K562 (cell line): ENCODE data around the gene ADORA2A. TPM values are rescaled to one million over a fixed set of nuclear protein-coding genes. Genes with fewer than 3 reads are reported as not detected.

Experiments used
- ATAC-seq: fragments of 200-7000 bp; cut with Tn5 transposase; 3 replicates; pipeline ENCODE4 v1.9.1; 2020; ENCODE audit warnings: moderate library complexity
- BruUV-seq: library from RNA; stranded (reverse); fragments of 400-500 nt; replicated peaks from 2 replicates; lab custom pipeline; 2021; lab: Mats Ljungman, UMichigan
- CTCF ChIA-PET: fragments of 300-600 bp; formaldehyde crosslinking; extraction: SDS; loops from one replicate; lab custom pipeline; 2021; ENCODE audit warnings: low intra/inter-chr PET ratio; lab: Yijun Ruan, JAX
- POLR2A ChIA-PET: fragments of 300-600, 350-650 bp; sonication (Branson Sonifier 250); formaldehyde crosslinking; extraction: SDS; loops from one replicate; lab custom pipeline; 2021; ENCODE audit warnings: antibody characterized with exemption, inconsistent platforms; lab: Yijun Ruan, JAX
- DNase-seq, 4 experiments: peaks; one replicate each; pipeline versions ENCODE4 v3.0.0 to v3.0.0-alpha.2; 2011 to 2018; ENCODE audit warnings: low spot score in 3 of 4, mixed read lengths in 3 of 4; ENCODE audit errors: extremely low read depth in 1 of 4
- FAIRE-seq: peaks from 2 replicates; lab custom pipeline; 2011; peaks lifted over from hg19 to GRCh38; lab: Jason Lieb, UNC
- H2AFZ ChIP-seq: 2 replicates; pipeline ENCODE4 v1.6.0; 2011; ENCODE audit warnings: low read depth, low read length, control low read depth, inconsistent platforms
- H3K27ac ChIP-seq: fragments of 200-600 bp; 3 replicates; pipeline ENCODE4 v1.8.0; 2011; ENCODE audit warnings: low read depth, mild to moderate bottlenecking, control low read depth, inconsistent platforms, low read length, moderate library complexity, mixed read lengths; ENCODE audit errors: extremely low read depth
- H3K27me3 ChIP-seq, 2 experiments: fragments of 300-600 bp in 1 of 2; 2 replicates in 1 of 2; 3 replicates in 1 of 2; pipeline versions ENCODE4 v1.6.0 to v1.8.0; 2011; ENCODE audit warnings: inconsistent platforms in 2 of 2, low read length in 2 of 2, mild to moderate bottlenecking in 1 of 2, mixed read lengths in 1 of 2, moderate library complexity in 1 of 2; ENCODE audit not compliant: control insufficient read depth in 2 of 2, insufficient read depth in 2 of 2
- H3K36me3 ChIP-seq: fragments of 300-600 bp; 3 replicates; pipeline ENCODE4 v1.8.0; 2011; ENCODE audit warnings: mild to moderate bottlenecking, low read length, inconsistent platforms; ENCODE audit not compliant: control insufficient read depth, insufficient read depth
- H3K4me1 ChIP-seq, 2 experiments: fragments of 200-600 bp in 1 of 2; replicated peaks in 1 of 2; 2 replicates in 1 of 2; 3 replicates in 1 of 2; pipeline versions ENCODE4 v1.5.1 to v1.8.0; 2011; ENCODE audit warnings: inconsistent platforms in 2 of 2, low read length in 2 of 2, mild to moderate bottlenecking in 1 of 2, mixed read lengths in 1 of 2, moderate library complexity in 1 of 2; ENCODE audit not compliant: control insufficient read depth in 2 of 2, insufficient read depth in 2 of 2
- H3K4me2 ChIP-seq: 2 replicates; pipeline ENCODE4 v1.6.1; 2011; ENCODE audit warnings: low read length, control low read depth, inconsistent platforms, mixed read lengths; ENCODE audit not compliant: insufficient read depth
- H3K4me3 ChIP-seq: fragments of 200-600 bp; sonication (generic), shearing (Covaris generic); 2 replicates; pipeline ENCODE4 v1.5.1; 2016; ENCODE audit warnings: control low read depth, inconsistent platforms
- H3K79me2 ChIP-seq: fragments of 200-600 bp; 3 replicates; pipeline ENCODE4 v1.8.0; 2011; ENCODE audit warnings: low read length, inconsistent platforms; ENCODE audit not compliant: control insufficient read depth, insufficient read depth
- H3K9ac ChIP-seq, 2 experiments: 2 replicates each; pipeline versions ENCODE4 v1.6.0 to v1.6.1; 2011; ENCODE audit warnings: low read depth in 2 of 2, low read length in 2 of 2, control low read depth in 1 of 2, inconsistent platforms in 1 of 2, mild to moderate bottlenecking in 1 of 2, mixed read lengths in 1 of 2; ENCODE audit not compliant: insufficient read depth in 1 of 2
- H3K9me1 ChIP-seq: one replicate; pipeline ENCODE4 v1.6.0; 2011; ENCODE audit warnings: inconsistent platforms, mild to moderate bottlenecking, low read length, moderate library complexity; ENCODE audit not compliant: control insufficient read depth, insufficient read depth
- H3K9me3 ChIP-seq: replicated peaks from 2 replicates; pipeline ENCODE4 v1.5.1; 2011; ENCODE audit warnings: low read depth, low read length, inconsistent platforms; ENCODE audit not compliant: control insufficient read depth, insufficient read depth
- H4K20me1 ChIP-seq: replicated peaks from 2 replicates; pipeline ENCODE4 v1.6.1; 2011; ENCODE audit warnings: low read length, inconsistent platforms, mixed read lengths; ENCODE audit not compliant: control insufficient read depth, insufficient read depth
- HCFC1 ChIP-seq: IDR thresholded peaks from 2 replicates; pipeline ENCODE4 v1.6.1; 2012; ENCODE audit warnings: low read depth, low read length, improper control_type of control experiment
- HDAC2 ChIP-seq: fragments of 450-650 bp; IDR thresholded peaks from 2 replicates; pipeline ENCODE4 v1.6.1; 2016; ENCODE audit warnings: mild to moderate bottlenecking
- JUN ChIP-seq, 2 experiments: sonication (generic) in 1 of 2; formaldehyde crosslinking in 1 of 2; IDR thresholded peaks; 2 replicates each; pipeline versions ENCODE4 v1.6.1 to v1.8.0; 2012 to 2022; ENCODE audit warnings: borderline replicate concordance in 2 of 2, mild to moderate bottlenecking in 2 of 2, improper control_type of control experiment in 1 of 2, low read depth in 1 of 2, low read length in 1 of 2, missing genetic modification reagents in 1 of 2
- MEIS2 ChIP-seq: fragments of 450-650 bp; IDR thresholded peaks from 2 replicates; pipeline ENCODE4 v1.6.1; 2014; ENCODE audit warnings: mild to moderate bottlenecking; ENCODE audit not compliant: partially characterized antibody
- NONO ChIP-seq, 2 experiments: fragments of 200-400 bp in 1 of 2; fragments of 450-650 bp in 1 of 2; formaldehyde crosslinking in 1 of 2; IDR thresholded peaks; 2 replicates each; pipeline ENCODE4 v1.6.1; 2017; ENCODE audit warnings: low read depth in 2 of 2, mild to moderate bottlenecking in 2 of 2, moderate library complexity in 2 of 2, low read length in 1 of 2
- POLR3A ChIP-seq: IDR thresholded peaks from 2 replicates; pipeline ENCODE4 v1.6.1; 2011; ENCODE audit warnings: borderline replicate concordance, mild to moderate bottlenecking, moderate library complexity; ENCODE audit not compliant: insufficient read length, insufficient read depth; ENCODE audit errors: extremely low read depth
- RB1 ChIP-seq: fragments of 450-650 bp; IDR thresholded peaks from 2 replicates; pipeline ENCODE4 v1.6.1; 2017; ENCODE audit warnings: low read depth, mild to moderate bottlenecking
- SFPQ ChIP-seq: fragments of 200-400 bp; formaldehyde crosslinking; IDR thresholded peaks from 2 replicates; pipeline ENCODE4 v1.6.1; 2017; ENCODE audit warnings: mild to moderate bottlenecking, low read depth, low read length, moderate library complexity
- ZBTB33 ChIP-seq: sonication (generic); formaldehyde crosslinking; IDR thresholded peaks from 2 replicates; pipeline ENCODE4 v1.8.1; 2023; ENCODE audit warnings: mild to moderate bottlenecking, missing genetic modification reagents
- ZNF24 ChIP-seq: fragments of 450-650 bp; IDR thresholded peaks from 2 replicates; pipeline ENCODE4 v1.6.1; 2016
- ZNF311 ChIP-seq: fragments of 250-450 bp; sonication (Bioruptor Pico); IDR thresholded peaks from 2 replicates; pipeline ENCODE4 v1.4.0; 2020; ENCODE audit warnings: mild to moderate bottlenecking, moderate library complexity
- ZNF699 ChIP-seq: fragments of 250-450 bp; sonication (Bioruptor Pico); IDR thresholded peaks from 2 replicates; pipeline ENCODE4 v1.8.0; 2021; ENCODE audit warnings: mild to moderate bottlenecking, moderate library complexity; ENCODE audit not compliant: insufficient replicate concordance
- WGBS: fragments of 100-300 bp; shearing (Covaris generic); methylation state at CpG from one replicate; pipeline ENCODE4 v1.1.6; 2016; ENCODE audit warnings: low coverage, mixed read lengths; ENCODE audit not compliant: insufficient coverage; ENCODE audit errors: missing lambda C conversion rate; 5-methylcytosine and 5-hydroxymethylcytosine counted together
- in situ Hi-C: fragments of 300-500 bp; cut with MboI; formaldehyde crosslinking; loops from 4 replicates; pipeline ENCODE4 v1.15.0; 2018; ENCODE audit warnings: inconsistent platforms, mixed read lengths
- intact Hi-C: fragments of 100-400 bp; cut with micrococcal nuclease; formaldehyde crosslinking; loops from 2 replicates; pipeline ENCODE4 v1.14.2; 2022
- polyA plus RNA-seq, 8 experiments: library from polyadenylated mRNA; depleted of rRNA in 4 of 8; stranded (reverse) in 5 of 8; unstranded in 3 of 8; fragments of >200 nt; fragmentation: Nextera tagmentation in 2 of 8; fragmentation: Illumina TruSeq in 1 of 8; extraction: Ambion mirVana in 2 of 8; extraction: Trizol in 1 of 8; gene quantifications; 2 replicates each; pipeline versions ENCODE4 v1.2.1 to v1.2.3, GENCODE V29; 2011 to 2014; ENCODE audit warnings: inconsistent platforms in 1 of 8, missing spikeins in 1 of 8
- total RNA-seq, 7 experiments: library from RNA; depleted of rRNA in 6 of 7; stranded (reverse); fragments of >200 nt in 6 of 7; fragmentation: Illumina TruSeq in 2 of 7; extraction: Trizol in 2 of 7; gene quantifications; 2 replicates each; pipeline versions ENCODE4 v1.2.1 to v1.2.3, GENCODE V29; 2011 to 2021; ENCODE audit warnings: low replicate concordance in 1 of 7

The ADORA2A gene
- total and polyA plus RNA-seq, 9 of the 15 experiments (the other 6 are each of a cell fraction or from before 2014, with no cell fraction given), result 0.15 to 2.1 (median 0.66) TPM; not detected in 2

- TF ChIP-seq NONO (IDR thresholded peaks at IDR 0.05; ENCODE audit: low read depth in 2 of 2, low read length in 1 of 2) (no peak), JUN (IDR thresholded peaks at IDR 0.05; ENCODE audit: borderline replicate concordance, low read depth, low read length) (no peak), JUN (CRISPR knock-in tag; IDR thresholded peaks at IDR 0.05; ENCODE audit: borderline replicate concordance) (no peak), SFPQ (no peak)
Measured at GRCh38 chr22:24409707-24410106, 17.7 kb upstream of the ADORA2A start (continued).

- intact Hi-C loops, result no loop called here
- H3K27ac ChIP-seq, result no peak overlapping the region
- peaks cover 24% of the 10 kb centered on the region; the same call in 1 of the 3 replicates for H3K36me3 ChIP-seq
- H3K27me3 ChIP-seq, result no peaks in the 10 kb centered on the region
- H3K4me2 ChIP-seq, result no peak overlapping the region
- no peaks in the 10 kb centered on the region for H3K79me2 ChIP-seq
- H3K9me1 ChIP-seq, result no peaks in the 10 kb centered on the region
- no peak for ATAC-seq
- POLR2A ChIA-PET, result interaction anchor here (0.7 kb wide), 1 partner anchor 78 kb away, joined by 3 read pairs; no protein-coding TSS in a partner anchor
- H3K9me3 ChIP-seq, result no peaks in the 10 kb centered on the region
- DNase-seq, result no peak
- H3K9ac ChIP-seq, result no peak overlapping the region
- 87% methylated on average over 8 of the region's 8 CpGs for WGBS
- peaks cover 10 to 16% of the 10 kb centered on the region in 2 experiments; a peak in 4 of 5 replicates for H3K4me1 ChIP-seq
- no TSS peak for BruUV-seq
- CTCF ChIA-PET, result no interaction called here
- no peak for FAIRE-seq
- no peak overlapping the region for H2AFZ ChIP-seq
- no peaks in the 10 kb centered on the region; the same call in 1 of the 2 replicates for H4K20me1 ChIP-seq
- no peak overlapping the region for H3K4me3 ChIP-seq
- in situ Hi-C loops, result loop anchor here (10.0 kb wide), 1 partner anchor 365 kb away; the partner anchor contains the start of gene PIWIL3
- TF ChIP-seq ZNF311 (CRISPR knock-in tag) (no peak), MEIS2 (no peak), ZNF24 (no peak), ZBTB33 (CRISPR knock-in tag) (no peak), POLR3A (no peak), RB1 (no peak), HCFC1 (no peak), HDAC2 (no peak), ZNF699 (CRISPR knock-in tag) (no peak)
Measured at GRCh38 chr22:24410110-24410856, 17.1 kb upstream of the ADORA2A start.
